Thoracic aorta (tissue), 2 donors: ENCODE measurements around the gene CHMP4B. TPM values are rescaled to one million over a fixed set of nuclear protein-coding genes. Genes with fewer than 3 reads are reported as not detected.

ENCODE experiments used
- ATAC-seq: fragments of 150-250 bp; one replicate; pipeline ENCODE4 v1.8.0; 2017; ENCODE audit warnings: low read depth; ENCODE audit not compliant: insufficient number of reproducible peaks, low FRiP score
- DNase-seq: peaks from one replicate; pipeline ENCODE4 v3.0.0-alpha.2; 2020; ENCODE audit warnings: low spot score
- H3K27ac ChIP-seq, 2 donors: fragments of 200-600 bp; sonication (generic); 1 replicate in 1 of 2; 2 replicates in 1 of 2; pipeline ENCODE4 v1.5.1; 2016; ENCODE audit warnings: mild to moderate bottlenecking in 2 of 2, moderate library complexity in 2 of 2
- H3K27me3 ChIP-seq: fragments of 200-600 bp; sonication (generic); replicated peaks from 2 replicates; pipeline ENCODE4 v1.6.0; 2016; ENCODE audit warnings: mild to moderate bottlenecking; ENCODE audit not compliant: insufficient read depth
- H3K36me3 ChIP-seq: fragments of 200-600 bp; sonication (generic); one replicate; pipeline ENCODE4 v1.5.1; 2016
- H3K4me1 ChIP-seq, 2 donors: fragments of 200-600 bp; sonication (generic); 1 replicate in 1 of 2; 2 replicates in 1 of 2; pipeline versions ENCODE4 v1.5.1 to v1.6.0; 2016; ENCODE audit warnings: low read depth in 2 of 2, mild to moderate bottlenecking in 1 of 2; ENCODE audit not compliant: control insufficient read depth in 1 of 2
- H3K4me3 ChIP-seq: fragments of 200-600 bp; sonication (generic); 2 replicates; pipeline ENCODE4 v1.5.1; 2016; ENCODE audit warnings: mild to moderate bottlenecking
- H3K9me3 ChIP-seq: fragments of 200-600 bp; sonication (generic); 2 replicates; pipeline ENCODE4 v1.5.1; 2016
- CTCF ChIP-seq: fragments of 200-600 bp; sonication (generic); IDR thresholded peaks from one replicate; pipeline ENCODE4 v1.5.1; 2019; ENCODE audit warnings: antibody characterized with exemption
- total RNA-seq, 2 donors: library from RNA; depleted of rRNA; stranded (reverse); fragments of >200 nt; gene quantifications; one replicate each; pipeline versions ENCODE4 v1.1.0 to v1.2.3, GENCODE V29; 2016

The CHMP4B gene
- total RNA-seq, 2 donors from 2014 or later, result 69.5 to 104 TPM

- Histone ChIP-seq H3K4me3 (no peak overlapping the region), H3K4me1 (no peaks in the 10 kb centered on the region), H3K9me3 (no peaks in the 10 kb centered on the region), H3K27ac (no peak overlapping the region), H3K36me3 (no peaks in the 10 kb centered on the region), H3K27me3 (no peaks in the 10 kb centered on the region)
- no peak for DNase-seq
- no peak for ATAC-seq
- no peak for TF ChIP-seq CTCF
Measured at GRCh38 chr20:33798444-33798843, 12.7 kb upstream of the CHMP4B start.

GRCh38 chr20:33803921-33804337 lies 7.2 kb upstream of the CHMP4B start:
- no peak for TF ChIP-seq CTCF
- Histone ChIP-seq H3K4me3 (no peak overlapping the region), H3K4me1 (no peaks in the 10 kb centered on the region), H3K27ac (peak overlapping the region in 1 of 2 donors; percentile 58), H3K36me3 (no peaks in the 10 kb centered on the region), H3K9me3 (no peaks in the 10 kb centered on the region), H3K27me3 (no peaks in the 10 kb centered on the region)
- no peak for ATAC-seq
- DNase-seq, result no peak

GRCh38 chr20:33808388-33808787 lies 2.8 kb upstream of the CHMP4B start:
- TF ChIP-seq CTCF, result no peak
- Histone ChIP-seq H3K4me1 (peaks cover 8 to 14% of the 10 kb centered on the region in 2 donors), H3K27ac (no peak overlapping the region), H3K4me3 (no peak overlapping the region), H3K9me3 (no peaks in the 10 kb centered on the region), H3K36me3 (no peaks in the 10 kb centered on the region), H3K27me3 (no peaks in the 10 kb centered on the region)
- DNase-seq (no peak), ATAC-seq (no peak)

- TF ChIP-seq CTCF, result no peak
- H3K27ac ChIP-seq, result no peak overlapping the region
- DNase-seq (no peak), ATAC-seq (no peak)
- no peaks in the 10 kb centered on the region for H3K27me3 ChIP-seq
- peaks cover 11 to 33% of the 10 kb centered on the region in 2 donors for H3K4me1 ChIP-seq
- H3K9me3 ChIP-seq, result no peaks in the 10 kb centered on the region
- H3K4me3 ChIP-seq, result no peak overlapping the region
- no peaks in the 10 kb centered on the region for H3K36me3 ChIP-seq
Measured at GRCh38 chr20:33810259-33810658, 889 bp upstream of the CHMP4B start.

- Histone ChIP-seq H3K9me3 (no peaks in the 10 kb centered on the region), H3K27ac (peak overlapping the region; percentile 92 to 96), H3K27me3 (no peaks in the 10 kb centered on the region), H3K4me3 (peak overlapping the region; percentile 83), H3K36me3 (no peaks in the 10 kb centered on the region), H3K4me1 (peaks cover 16 to 37% of the 10 kb centered on the region in 2 donors)
- no peak for TF ChIP-seq CTCF
- ATAC-seq (no peak), DNase-seq (no peak)
Measured at GRCh38 chr20:33811776-33812151, 616 bp downstream of the CHMP4B start.
